Activated naive CD8-positive, alpha-beta T cell (primary cell): ENCODE data around the gene FREM3.
"Not testable (repeated sequence)": the region's sequence is repeated elsewhere in the genome, so short reads cannot be mapped to it uniquely, and the experiment has no call there.

Experiments
- H3K27ac Mint-ChIP-seq: one replicate; pipeline ENCODE4 v1.8.0; 2021; ENCODE audit warnings: mixed read lengths
- H3K27me3 Mint-ChIP-seq: one replicate; pipeline ENCODE4 v1.8.0; 2021; ENCODE audit warnings: mixed read lengths
- H3K36me3 Mint-ChIP-seq: one replicate; pipeline ENCODE4 v1.8.0; 2021; ENCODE audit warnings: mixed read lengths
- H3K4me1 Mint-ChIP-seq: one replicate; pipeline ENCODE4 v1.8.0; 2021; ENCODE audit warnings: low read depth, mixed read lengths
- H3K4me3 Mint-ChIP-seq: one replicate; pipeline ENCODE4 v1.8.0; 2021; ENCODE audit warnings: mild to moderate bottlenecking, mixed read lengths
- H3K9me3 Mint-ChIP-seq: one replicate; pipeline ENCODE4 v1.8.0; 2021; ENCODE audit warnings: low read depth, mixed read lengths

The FREM3 gene

GRCh38 chr4:143575331-143575730 is 125.1 kb downstream of the FREM3 start:
- H3K4me1 Mint-ChIP-seq: no peaks in the 10 kb centered on the region
- H3K4me3 Mint-ChIP-seq: no peak overlapping the region
- H3K27me3 Mint-ChIP-seq: no peaks in the 10 kb centered on the region
- no peak overlapping the region for H3K27ac Mint-ChIP-seq
- no peaks in the 10 kb centered on the region for H3K9me3 Mint-ChIP-seq
- H3K36me3 Mint-ChIP-seq: peaks cover 33% of the 10 kb centered on the region

GRCh38 chr4:143564472-143564871 is 136.0 kb downstream of the FREM3 start:
- Mint-ChIP-seq H3K4me3 (no peak overlapping the region), H3K36me3 (peaks cover 19% of the 10 kb centered on the region), H3K27me3 (no peaks in the 10 kb centered on the region), H3K4me1 (peaks cover 44% of the 10 kb centered on the region), H3K9me3 (no peaks in the 10 kb centered on the region), H3K27ac (no peak overlapping the region)

GRCh38 chr4:143559757-143560147 is 140.7 kb downstream of the FREM3 start:
- H3K9me3 Mint-ChIP-seq: no peaks in the 10 kb centered on the region
- H3K36me3 Mint-ChIP-seq: peaks cover 4% of the 10 kb centered on the region
- H3K27ac Mint-ChIP-seq: peak overlapping the region; percentile 94
- H3K27me3 Mint-ChIP-seq: no peaks in the 10 kb centered on the region
- H3K4me1 Mint-ChIP-seq: peaks cover 39% of the 10 kb centered on the region
- H3K4me3 Mint-ChIP-seq: peak overlapping the region; percentile 90

GRCh38 chr4:143558823-143559756 is 141.4 kb downstream of the FREM3 start:
- H3K27me3 Mint-ChIP-seq: no peaks in the 10 kb centered on the region

GRCh38 chr4:143558286-143558685 is 142.2 kb downstream of the FREM3 start:
- H3K27me3 Mint-ChIP-seq: no peaks in the 10 kb centered on the region
- H3K4me1 Mint-ChIP-seq: peaks cover 30% of the 10 kb centered on the region
- H3K9me3 Mint-ChIP-seq: no peaks in the 10 kb centered on the region
- no peak overlapping the region for H3K27ac Mint-ChIP-seq
- H3K4me3 Mint-ChIP-seq: peak overlapping the region; percentile 90
- peaks cover 4% of the 10 kb centered on the region for H3K36me3 Mint-ChIP-seq

More at GRCh38 chr4:143558823-143559756, 141.4 kb downstream of the FREM3 start:
- Mint-ChIP-seq H3K9me3 (no peaks in the 10 kb centered on the region), H3K4me1 (peaks cover 32% of the 10 kb centered on the region), H3K27ac (peak overlapping the region; percentile 94), H3K36me3 (peaks cover 4% of the 10 kb centered on the region), H3K4me3 (peak overlapping the region; percentile 90)

GRCh38 chr4:143555676-143556075 is 144.8 kb downstream of the FREM3 start:
- Mint-ChIP-seq H3K27me3 (no peaks in the 10 kb centered on the region), H3K4me1 (peaks cover 19% of the 10 kb centered on the region), H3K27ac (no peak overlapping the region), H3K36me3 (no peaks in the 10 kb centered on the region), H3K9me3 (no peaks in the 10 kb centered on the region), H3K4me3 (no peak overlapping the region)

GRCh38 chr4:143554728-143555597 is 145.5 kb downstream of the FREM3 start:
- no peaks in the 10 kb centered on the region for H3K9me3 Mint-ChIP-seq
- H3K4me1 Mint-ChIP-seq: peaks cover 12% of the 10 kb centered on the region
- no peaks in the 10 kb centered on the region for H3K36me3 Mint-ChIP-seq
- peak overlapping the region; percentile 56 for H3K27ac Mint-ChIP-seq
- H3K4me3 Mint-ChIP-seq: no peak overlapping the region
- H3K27me3 Mint-ChIP-seq: no peaks in the 10 kb centered on the region

- peaks cover 8% of the 10 kb centered on the region for H3K4me1 Mint-ChIP-seq
- H3K4me3 Mint-ChIP-seq: no peak overlapping the region
- H3K27ac Mint-ChIP-seq: peak overlapping the region; percentile 16
- no peaks in the 10 kb centered on the region for H3K27me3 Mint-ChIP-seq
- H3K36me3 Mint-ChIP-seq: peaks cover 2% of the 10 kb centered on the region
- H3K9me3 Mint-ChIP-seq: no peaks in the 10 kb centered on the region
These were observed 150.5 kb downstream of the FREM3 start for GRCh38 chr4:143549928-143550327.

- H3K36me3 Mint-ChIP-seq: peaks cover 29% of the 10 kb centered on the region
- H3K9me3 Mint-ChIP-seq: no peaks in the 10 kb centered on the region
- no peaks in the 10 kb centered on the region for H3K27me3 Mint-ChIP-seq
- peak overlapping the region; percentile 46 for H3K27ac Mint-ChIP-seq
- H3K4me1 Mint-ChIP-seq: peaks cover 21% of the 10 kb centered on the region
- no peak overlapping the region for H3K4me3 Mint-ChIP-seq
These were observed 160.8 kb downstream of the FREM3 start for GRCh38 chr4:143539670-143540023.

- Mint-ChIP-seq H3K4me1 (peaks cover 21% of the 10 kb centered on the region), H3K27ac (peak overlapping the region; percentile 46), H3K36me3 (peaks cover 29% of the 10 kb centered on the region), H3K9me3 (no peaks in the 10 kb centered on the region), H3K4me3 (no peak overlapping the region), H3K27me3 (no peaks in the 10 kb centered on the region)
These were observed 161.4 kb downstream of the FREM3 start for GRCh38 chr4:143538979-143539669.

- peaks cover 13% of the 10 kb centered on the region for H3K36me3 Mint-ChIP-seq
- H3K27ac Mint-ChIP-seq: peak overlapping the region; percentile 64
- H3K4me3 Mint-ChIP-seq: no peak overlapping the region
- no peaks in the 10 kb centered on the region for H3K9me3 Mint-ChIP-seq
- H3K27me3 Mint-ChIP-seq: no peaks in the 10 kb centered on the region
- peaks cover 10% of the 10 kb centered on the region for H3K4me1 Mint-ChIP-seq
These were observed 168.5 kb downstream of the FREM3 start for GRCh38 chr4:143531788-143532491.

- Mint-ChIP-seq H3K4me1 (peaks cover 12% of the 10 kb centered on the region), H3K36me3 (peaks cover 13% of the 10 kb centered on the region), H3K27ac (peak overlapping the region; percentile 64), H3K9me3 (no peaks in the 10 kb centered on the region), H3K4me3 (no peak overlapping the region), H3K27me3 (no peaks in the 10 kb centered on the region)
These were observed 169.1 kb downstream of the FREM3 start for GRCh38 chr4:143531380-143531779.

- H3K36me3 Mint-ChIP-seq, H3K4me3 Mint-ChIP-seq, H3K27me3 Mint-ChIP-seq, H3K9me3 Mint-ChIP-seq, H3K27ac Mint-ChIP-seq: not testable (repeated sequence)
- H3K4me1 Mint-ChIP-seq: peaks cover 24% of the 10 kb centered on the region
These were observed 172.4 kb downstream of the FREM3 start for GRCh38 chr4:143528046-143528445.
